Muscle layer of duodenum (tissue), 2 donors: ENCODE data around the gene CLEC4D.
"Not testable (repeated sequence)": the region's sequence is repeated elsewhere in the genome, so short reads cannot be mapped to it uniquely, and the experiment has no call there.

Experiments used
- H3K27ac ChIP-seq: one replicate; pipeline ENCODE4 v1.7.0; 2013; ENCODE audit warnings: mild to moderate bottlenecking, low read length
- H3K27me3 ChIP-seq: one replicate; pipeline ENCODE4 v1.7.0; 2013; ENCODE audit warnings: low read depth, mild to moderate bottlenecking, control low read depth, low read length
- H3K36me3 ChIP-seq, 2 donors: one replicate each; pipeline ENCODE4 v1.7.0; 2013; ENCODE audit warnings: low read length in 2 of 2, control low read depth in 1 of 2, mild to moderate bottlenecking in 1 of 2; ENCODE audit not compliant: insufficient read depth in 2 of 2, control insufficient read depth in 1 of 2
- H3K4me1 ChIP-seq, 2 donors: one replicate each; pipeline ENCODE4 v1.7.0; 2013; ENCODE audit warnings: low read length in 2 of 2, mild to moderate bottlenecking in 2 of 2, control low read depth in 1 of 2, moderate library complexity in 1 of 2; ENCODE audit not compliant: insufficient read depth in 2 of 2, control insufficient read depth in 1 of 2
- H3K4me3 ChIP-seq, 2 donors: one replicate each; pipeline ENCODE4 v1.7.0; 2013; ENCODE audit warnings: low read length in 2 of 2, low read depth in 1 of 2, mild to moderate bottlenecking in 1 of 2
- H3K9me3 ChIP-seq, 2 donors: one replicate each; pipeline ENCODE4 v1.7.0; 2013; ENCODE audit warnings: low read length in 2 of 2, control low read depth in 1 of 2, mild to moderate bottlenecking in 1 of 2; ENCODE audit not compliant: control insufficient read depth in 1 of 2
- donor health status: healthy.

Gene CLEC4D

GRCh38 chr12:8561011-8561410 lies 47.7 kb downstream of the CLEC4D start:
- H3K27me3 ChIP-seq, result no peaks in the 10 kb centered on the region
- H3K27ac ChIP-seq, result no peak overlapping the region
- no peak overlapping the region for H3K4me3 ChIP-seq
- no peaks in the 10 kb centered on the region for H3K4me1 ChIP-seq
- H3K9me3 ChIP-seq, result peaks cover 5 to 16% of the 10 kb centered on the region in 2 donors
- no peaks in the 10 kb centered on the region for H3K36me3 ChIP-seq

DNA sequence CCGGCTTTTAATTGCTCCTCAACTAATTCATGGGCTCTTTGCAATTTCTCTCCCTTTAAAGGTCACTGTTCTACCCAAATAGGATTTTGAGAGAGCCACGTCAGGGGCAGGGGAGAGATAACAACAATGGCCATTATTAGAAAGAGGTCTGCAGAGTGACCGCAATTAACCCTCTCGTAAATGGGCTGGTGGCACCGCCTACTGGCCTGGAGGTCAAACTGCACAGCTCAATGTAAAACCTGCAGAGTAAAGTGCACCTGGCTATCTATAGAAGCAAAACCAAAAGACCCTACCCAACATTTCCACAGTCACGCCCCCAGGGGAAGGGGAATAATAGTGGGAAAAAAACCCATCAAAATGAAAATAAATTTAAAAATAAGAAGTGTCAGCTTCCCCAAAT lies 49.0 kb downstream of the CLEC4D start:
- Histone ChIP-seq H3K27ac (no peak overlapping the region), H3K9me3 (peaks cover 9 to 16% of the 10 kb centered on the region in 2 donors), H3K27me3 (no peaks in the 10 kb centered on the region), H3K4me3 (no peak overlapping the region), H3K36me3 (no peaks in the 10 kb centered on the region), H3K4me1 (no peaks in the 10 kb centered on the region)

- H3K4me3 ChIP-seq, result no peak overlapping the region
- no peak overlapping the region for H3K27ac ChIP-seq
- no peaks in the 10 kb centered on the region for H3K36me3 ChIP-seq
- H3K9me3 ChIP-seq, result peaks cover 12 to 16% of the 10 kb centered on the region in 2 donors
- H3K27me3 ChIP-seq, result no peaks in the 10 kb centered on the region
- no peaks in the 10 kb centered on the region for H3K4me1 ChIP-seq
Observed at GRCh38 chr12:8563356-8563755, 50.1 kb downstream of the CLEC4D start.

GRCh38 chr12:8564656-8565055 lies 51.4 kb downstream of the CLEC4D start:
- Histone ChIP-seq H3K4me3 (no peak overlapping the region), H3K36me3 (no peaks in the 10 kb centered on the region), H3K27ac (no peak overlapping the region), H3K9me3 (peaks cover 12 to 16% of the 10 kb centered on the region in 2 donors), H3K4me1 (no peaks in the 10 kb centered on the region), H3K27me3 (no peaks in the 10 kb centered on the region)

DNA sequence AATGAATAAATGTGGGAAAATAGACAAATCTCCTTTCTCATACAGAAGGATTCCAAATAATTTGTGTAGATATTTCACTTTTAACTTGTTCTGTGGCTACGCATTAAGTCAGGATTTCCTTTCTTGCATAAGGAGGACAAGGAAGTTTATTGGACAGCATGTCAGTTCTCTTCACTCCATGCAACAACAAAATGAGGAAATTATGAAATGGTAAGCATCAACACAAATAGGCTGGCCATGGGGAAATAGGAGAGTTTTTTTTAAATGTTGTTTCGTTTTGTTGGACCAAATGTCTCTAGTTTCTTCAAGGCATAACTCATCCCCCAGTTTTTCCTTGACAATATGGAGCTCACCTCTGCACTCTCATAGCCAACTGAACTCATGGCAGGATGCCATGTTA lies 52.7 kb downstream of the CLEC4D start:
- H3K36me3 ChIP-seq, H3K27ac ChIP-seq, H3K27me3 ChIP-seq, H3K4me1 ChIP-seq: not testable (repeated sequence)
- Histone ChIP-seq H3K4me3 (peak overlapping the region in 1 of 2 donors; percentile 46), H3K9me3 (peaks cover 12 to 15% of the 10 kb centered on the region in 2 donors)

DNA sequence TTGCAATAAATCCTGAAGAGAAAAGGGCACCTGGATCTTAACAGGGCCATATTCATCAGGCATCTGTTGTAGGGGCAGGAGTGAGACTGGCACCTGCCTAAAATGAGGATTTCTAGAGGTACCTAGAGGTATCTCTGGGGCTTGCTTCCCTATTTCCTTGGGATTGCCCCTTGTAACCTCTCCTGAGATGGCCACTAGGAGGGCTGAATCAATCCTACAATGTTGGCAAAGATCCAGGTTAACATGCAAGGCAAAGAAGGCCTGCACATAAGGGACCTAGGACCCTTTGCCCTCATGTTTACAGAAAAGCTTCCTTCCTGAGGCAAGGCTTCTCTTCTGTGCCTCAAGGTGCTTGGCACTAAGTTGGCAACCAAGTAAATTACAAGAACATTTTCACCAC lies 53.2 kb downstream of the CLEC4D start:
- Histone ChIP-seq H3K4me1 (no peaks in the 10 kb centered on the region), H3K27ac (no peak overlapping the region), H3K36me3 (no peaks in the 10 kb centered on the region), H3K27me3 (no peaks in the 10 kb centered on the region), H3K4me3 (peak overlapping the region in 1 of 2 donors; percentile 46), H3K9me3 (peaks cover 11 to 12% of the 10 kb centered on the region in 2 donors)
